Fibroblast of pulmonary artery (primary cell): ENCODE data around the gene TGFB3.

Experiments used
- DNase-seq: peaks from one replicate; pipeline ENCODE4 v3.0.0-alpha.2; 2010; ENCODE audit warnings: low read depth
- H3K4me3 ChIP-seq: replicated peaks from 2 replicates; pipeline ENCODE4 v1.5.1; 2011; ENCODE audit warnings: low read depth, mild to moderate bottlenecking, control low read depth, low read length, moderate library complexity
- TF ChIP-seq, protein P1 (sequence below): IDR thresholded peaks from 2 replicates; pipeline ENCODE4 v1.5.1; 2011; ENCODE audit warnings: mild to moderate bottlenecking, control low read depth, low read length, inconsistent platforms; ENCODE audit errors: missing control alignments

TGFB3 gene

DNA sequence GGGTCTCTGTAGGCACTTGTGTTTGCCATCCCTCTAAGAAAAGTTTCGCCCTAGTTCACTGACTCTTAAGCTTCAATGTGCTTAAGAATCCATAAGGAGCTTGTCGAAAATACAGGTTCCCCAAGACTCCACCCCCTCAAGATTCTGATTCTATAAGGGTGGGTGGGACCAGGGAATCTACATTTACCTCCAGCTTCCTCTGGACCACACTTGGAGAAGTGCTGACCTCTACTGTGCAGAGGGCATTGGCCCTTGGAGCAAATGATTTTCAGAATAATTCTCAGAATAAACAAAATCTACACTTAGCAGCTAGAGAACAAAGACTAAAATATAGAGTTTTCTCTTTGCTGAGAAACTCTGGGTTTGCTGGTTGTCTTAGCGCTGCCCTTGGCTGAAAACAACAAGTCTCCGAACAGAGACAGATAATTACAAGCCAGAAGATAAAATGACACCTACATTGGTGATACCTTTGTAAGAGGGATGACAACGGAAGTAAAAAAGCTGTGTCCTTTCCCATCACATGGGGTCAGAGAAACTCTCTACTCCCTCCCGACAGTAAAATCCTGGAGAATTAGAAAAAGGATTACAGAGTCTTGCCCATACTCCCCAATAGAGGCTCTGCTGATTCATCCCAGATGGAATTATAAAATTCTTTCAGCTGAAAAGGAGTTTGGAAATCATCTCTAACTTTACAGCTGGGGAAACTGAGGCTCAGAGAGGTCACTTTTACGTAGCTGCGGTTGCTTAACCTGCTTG, 4.8 kb downstream of the TGFB3 start:
- DNase-seq: no peak
- no peak overlapping the region for H3K4me3 ChIP-seq
- TF ChIP-seq, protein P1, sequence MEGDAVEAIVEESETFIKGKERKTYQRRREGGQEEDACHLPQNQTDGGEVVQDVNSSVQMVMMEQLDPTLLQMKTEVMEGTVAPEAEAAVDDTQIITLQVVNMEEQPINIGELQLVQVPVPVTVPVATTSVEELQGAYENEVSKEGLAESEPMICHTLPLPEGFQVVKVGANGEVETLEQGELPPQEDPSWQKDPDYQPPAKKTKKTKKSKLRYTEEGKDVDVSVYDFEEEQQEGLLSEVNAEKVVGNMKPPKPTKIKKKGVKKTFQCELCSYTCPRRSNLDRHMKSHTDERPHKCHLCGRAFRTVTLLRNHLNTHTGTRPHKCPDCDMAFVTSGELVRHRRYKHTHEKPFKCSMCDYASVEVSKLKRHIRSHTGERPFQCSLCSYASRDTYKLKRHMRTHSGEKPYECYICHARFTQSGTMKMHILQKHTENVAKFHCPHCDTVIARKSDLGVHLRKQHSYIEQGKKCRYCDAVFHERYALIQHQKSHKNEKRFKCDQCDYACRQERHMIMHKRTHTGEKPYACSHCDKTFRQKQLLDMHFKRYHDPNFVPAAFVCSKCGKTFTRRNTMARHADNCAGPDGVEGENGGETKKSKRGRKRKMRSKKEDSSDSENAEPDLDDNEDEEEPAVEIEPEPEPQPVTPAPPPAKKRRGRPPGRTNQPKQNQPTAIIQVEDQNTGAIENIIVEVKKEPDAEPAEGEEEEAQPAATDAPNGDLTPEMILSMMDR: no peak

GRCh38 chr14:75972801-75973421, 8.9 kb downstream of the TGFB3 start:
- TF ChIP-seq, protein P1: no peak
- no peak overlapping the region for H3K4me3 ChIP-seq
- no peak for DNase-seq

DNA sequence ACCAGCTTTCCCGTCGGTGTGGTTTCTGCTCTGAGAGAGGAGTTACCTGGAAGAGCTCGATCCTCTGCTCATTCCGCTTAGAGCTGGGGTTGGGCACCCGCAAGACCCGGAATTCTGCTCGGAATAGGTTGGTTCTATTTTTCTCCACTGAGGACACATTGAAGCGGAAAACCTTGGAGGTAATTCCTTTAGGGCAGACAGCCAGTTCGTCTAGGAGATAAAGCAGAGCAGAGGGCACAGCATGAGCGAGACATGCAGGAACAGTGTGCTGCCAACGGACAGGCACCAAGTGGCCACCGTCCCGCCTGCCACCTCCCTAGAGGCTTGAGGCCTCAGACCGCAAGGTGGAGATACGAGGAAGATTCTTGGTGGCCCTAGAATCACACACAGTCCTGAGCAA, 10.3 kb downstream of the TGFB3 start:
- TF ChIP-seq, protein P1: no peak
- DNase-seq: no peak
- no peak overlapping the region for H3K4me3 ChIP-seq

GRCh38 chr14:75970989-75971388, 10.8 kb downstream of the TGFB3 start:
- TF ChIP-seq, protein P1: no peak
- no peak overlapping the region for H3K4me3 ChIP-seq
- DNase-seq: no peak

DNA sequence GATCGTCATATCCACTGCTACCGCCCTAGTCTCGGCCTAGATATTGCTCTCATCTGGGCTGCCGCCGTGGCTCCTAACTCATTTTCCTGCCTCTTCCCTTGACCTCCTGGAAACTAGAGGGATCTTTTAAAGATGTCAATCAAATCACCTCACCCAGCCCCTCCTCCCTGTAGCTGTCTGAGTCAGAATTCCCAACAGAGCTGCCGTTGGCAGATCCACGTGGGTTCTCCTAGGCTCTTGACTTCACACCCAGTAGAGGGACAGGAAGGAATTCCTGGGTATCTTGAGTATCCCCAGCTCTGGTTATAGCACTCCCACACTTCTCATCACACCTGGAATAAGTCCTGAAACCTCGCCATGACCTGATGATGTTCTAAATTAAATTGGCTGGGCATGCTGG, 11.9 kb downstream of the TGFB3 start:
- TF ChIP-seq, protein P1: no peak
- no peak for DNase-seq
- H3K4me3 ChIP-seq: no peak overlapping the region

GRCh38 chr14:75969126-75969525, 12.7 kb downstream of the TGFB3 start:
- TF ChIP-seq, protein P1: no peak
- DNase-seq: no peak
- no peak overlapping the region for H3K4me3 ChIP-seq
